ENCODE results near the gene MAGI1. TPM values are rescaled to one million over a fixed set of nuclear protein-coding genes. Genes with fewer than 3 reads are reported as not detected.

MAGI1 gene
- total RNA-seq, 6 donors from 2014 or later: 33.0 to 72.9 (median 62.4) TPM

- WGBS, 2 donors: 94 to 98% methylated on average over 4 of the region's 4 CpGs
- no peak for DNase-seq
- H3K9me3 ChIP-seq: no peaks in the 10 kb centered on the region
- no peaks in the 10 kb centered on the region for H3K4me1 ChIP-seq
- no peak for ATAC-seq (ENCODE audit: low FRiP score in 2 of 2)
- H3K27me3 ChIP-seq: no peaks in the 10 kb centered on the region
- H3K36me3 ChIP-seq: no peaks in the 10 kb centered on the region
- no peak overlapping the region for H3K27ac ChIP-seq
- TF ChIP-seq CTCF (IDR thresholded peaks at IDR 0.05) (no peak), EP300 (IDR thresholded peaks at IDR 0.05) (no peak), POLR2A (IDR thresholded peaks at IDR 0.05) (no peak), POLR2AphosphoS5 (IDR thresholded peaks at IDR 0.05) (no peak)
- no peak overlapping the region for H3K4me3 ChIP-seq
Measured at GRCh38 chr3:65908588-65908987, 130.1 kb downstream of the MAGI1 start.

GRCh38 chr3:65907232-65908130 lies 131.2 kb downstream of the MAGI1 start:
- DNase-seq (no peak), ATAC-seq (ENCODE audit: low FRiP score in 2 of 2) (no peak)
- no peak overlapping the region for H3K27ac ChIP-seq
- WGBS, 2 donors: 88 to 91% methylated on average over 9 of the region's 9 CpGs
- TF ChIP-seq EP300 (IDR thresholded peaks at IDR 0.05) (no peak), POLR2A (IDR thresholded peaks at IDR 0.05) (no peak)
- no peaks in the 10 kb centered on the region for H3K9me3 ChIP-seq
- no peaks in the 10 kb centered on the region for H3K36me3 ChIP-seq
- no peaks in the 10 kb centered on the region for H3K4me1 ChIP-seq
- H3K27me3 ChIP-seq: no peaks in the 10 kb centered on the region
- no peak overlapping the region for H3K4me3 ChIP-seq

- H3K9me3 ChIP-seq: no peaks in the 10 kb centered on the region
- H3K4me1 ChIP-seq: peaks cover 0 to 5% (median 0%) of the 10 kb centered on the region in 4 donors
- no peaks in the 10 kb centered on the region for H3K36me3 ChIP-seq
- WGBS, 2 donors: 78 to 89% methylated on average over 2 of the region's 2 CpGs
- TF ChIP-seq POLR2A (IDR thresholded peaks at IDR 0.05) (no peak), POLR2AphosphoS5 (IDR thresholded peaks at IDR 0.05) (no peak), CTCF (IDR thresholded peaks at IDR 0.05) (no peak), EP300 (IDR thresholded peaks at IDR 0.05) (no peak)
- ATAC-seq (ENCODE audit: low FRiP score in 2 of 2): no peak
- no peak overlapping the region for H3K27ac ChIP-seq
- DNase-seq: no peak
- no peaks in the 10 kb centered on the region for H3K27me3 ChIP-seq
- H3K4me3 ChIP-seq: no peak overlapping the region
Measured at GRCh38 chr3:65905771-65906170, 132.9 kb downstream of the MAGI1 start.

- DNase-seq (no peak), ATAC-seq (ENCODE audit: low FRiP score in 2 of 2) (no peak)
- Histone ChIP-seq H3K9me3 (no peaks in the 10 kb centered on the region), H3K27me3 (no peaks in the 10 kb centered on the region), H3K27ac (no peak overlapping the region), H3K4me1 (peaks cover 0 to 5% (median 0%) of the 10 kb centered on the region in 4 donors), H3K36me3 (no peaks in the 10 kb centered on the region), H3K4me3 (no peak overlapping the region)
- TF ChIP-seq EP300 (IDR thresholded peaks at IDR 0.05) (no peak), CTCF (IDR thresholded peaks at IDR 0.05) (no peak), POLR2A (IDR thresholded peaks at IDR 0.05) (no peak), POLR2AphosphoS5 (IDR thresholded peaks at IDR 0.05) (no peak)
Measured at GRCh38 chr3:65904016-65904415, 134.7 kb downstream of the MAGI1 start.

GRCh38 chr3:65902304-65902793 lies 136.4 kb downstream of the MAGI1 start:
- WGBS, 2 donors: 57 to 58% methylated on average over 8 of the region's 8 CpGs
- Histone ChIP-seq H3K27me3 (no peaks in the 10 kb centered on the region), H3K9me3 (no peaks in the 10 kb centered on the region), H3K27ac (no peak overlapping the region), H3K36me3 (no peaks in the 10 kb centered on the region), H3K4me3 (no peak overlapping the region), H3K4me1 (peaks cover 0 to 5% (median 0%) of the 10 kb centered on the region in 4 donors)
- ATAC-seq (ENCODE audit: low FRiP score in 2 of 2) (no peak), DNase-seq (no peak)
- TF ChIP-seq POLR2AphosphoS5 (IDR thresholded peaks at IDR 0.05) (no peak), EP300 (IDR thresholded peaks at IDR 0.05) (no peak), POLR2A (IDR thresholded peaks at IDR 0.05) (no peak), CTCF (IDR thresholded peaks at IDR 0.05) (no peak)
